HG02884 (cell line): ENCODE results near the gene ANKRD60.

Source experiments
- ATAC-seq: cut with Tn5 transposase; IDR thresholded peaks from one replicate; pipeline ENCODE4 v1.9.1; 2021; ENCODE audit warnings: mild to moderate bottlenecking, moderate library complexity; ENCODE audit not compliant: unreplicated experiment

ANKRD60 gene

DNA sequence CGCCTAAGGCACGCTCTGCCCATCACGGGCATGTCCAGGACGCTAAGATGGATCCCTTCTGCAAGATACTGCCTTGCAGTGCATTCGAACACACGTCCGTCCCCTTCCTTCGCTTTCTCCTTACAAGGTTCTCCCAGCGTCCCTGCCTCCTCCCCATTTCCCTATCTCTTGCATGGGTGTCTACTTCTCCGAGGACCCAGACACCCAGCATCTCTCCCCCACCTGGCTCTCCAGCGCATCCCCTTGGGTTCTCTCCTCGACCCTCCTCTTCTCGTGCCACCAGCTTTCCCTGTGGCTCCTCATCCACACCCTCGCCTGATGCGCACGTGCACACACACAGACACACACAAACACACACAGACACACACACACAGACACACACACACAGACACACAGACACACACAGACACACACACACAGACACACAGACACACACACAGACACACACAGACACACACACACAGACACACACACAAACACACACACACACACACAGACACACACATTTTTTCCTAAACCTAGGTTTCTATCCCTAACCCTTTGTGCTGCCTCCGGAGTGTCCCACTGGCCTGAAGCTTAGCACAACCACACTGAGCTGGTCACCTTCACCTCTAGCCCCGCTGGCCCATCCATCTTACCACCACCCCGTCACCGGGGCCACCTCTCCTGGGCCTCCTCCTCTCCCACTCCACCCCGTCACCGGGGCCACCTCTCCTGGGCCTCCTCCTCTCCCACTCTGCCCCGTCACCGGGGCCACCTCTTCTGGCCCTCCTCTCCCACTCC, 31.9 kb downstream of the ANKRD60 start:
- ATAC-seq: no peak

DNA sequence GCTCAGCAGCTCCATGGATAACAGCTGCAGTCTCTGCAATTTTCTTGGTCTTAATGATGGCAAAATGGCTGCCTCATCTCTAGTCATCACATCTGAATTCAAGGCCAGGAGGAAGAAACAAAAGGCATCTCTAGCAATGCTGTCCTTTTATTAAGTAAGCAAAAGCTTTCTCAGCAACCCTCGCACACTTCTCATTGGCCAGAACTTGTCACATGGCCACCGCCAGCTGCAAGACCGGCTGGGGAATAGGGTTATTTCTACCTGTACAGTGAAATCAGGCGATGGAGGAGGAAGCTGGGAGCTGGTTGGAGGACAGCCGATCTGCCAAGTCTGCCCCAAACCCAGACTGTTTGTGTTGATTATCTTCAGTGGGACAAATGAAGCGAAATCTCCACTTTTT, 33.4 kb downstream of the ANKRD60 start:
- no peak for ATAC-seq

DNA sequence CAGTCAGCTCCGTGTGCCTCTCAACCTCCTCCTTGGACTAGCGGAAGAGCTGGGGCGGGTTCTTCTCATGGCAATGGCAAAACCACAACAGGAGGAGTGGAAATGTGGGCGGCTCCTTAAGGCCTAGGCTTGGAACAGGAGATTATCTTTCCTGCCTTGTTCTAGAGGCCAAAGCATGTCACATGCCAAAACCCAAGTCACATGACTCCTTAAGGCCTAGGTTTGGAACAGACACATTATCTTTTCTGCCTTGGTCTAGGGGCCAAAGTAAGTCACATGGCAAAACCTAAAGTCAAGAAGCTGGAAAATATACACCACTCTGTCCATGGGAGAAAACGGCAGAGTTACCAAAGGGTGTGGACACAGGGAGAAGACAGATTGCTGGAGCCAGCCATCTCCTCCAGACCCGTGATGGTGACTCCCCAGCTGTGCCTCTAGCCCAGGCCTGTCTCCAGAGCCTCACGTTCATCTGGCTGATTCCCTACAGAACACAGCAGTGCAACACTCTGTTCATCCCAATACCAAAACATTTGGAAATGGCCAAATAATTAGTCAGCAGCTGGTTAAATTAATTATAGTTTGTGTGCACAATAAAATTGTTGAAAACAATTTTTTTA, 34.2 kb downstream of the ANKRD60 start:
- no peak for ATAC-seq

DNA sequence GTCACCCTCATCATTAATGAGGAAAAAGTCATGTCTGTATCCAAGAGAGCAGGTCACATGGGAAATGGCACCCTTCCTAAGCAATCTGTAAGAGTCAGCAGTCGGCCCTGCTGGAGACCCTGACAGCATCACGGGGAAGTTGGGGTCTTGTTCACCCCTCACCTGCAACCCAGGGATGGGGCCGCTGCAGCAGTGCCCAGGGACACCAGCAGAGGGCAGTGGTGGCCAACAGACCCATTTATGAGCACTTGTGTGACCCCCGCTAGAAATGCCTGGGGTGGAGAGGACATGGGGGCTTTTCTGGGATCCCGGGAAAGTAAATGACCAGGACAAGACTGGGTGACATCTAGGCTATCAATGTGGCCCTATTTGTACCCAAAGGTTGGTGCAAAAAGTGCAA, 35.9 kb downstream of the ANKRD60 start:
- no peak for ATAC-seq

DNA sequence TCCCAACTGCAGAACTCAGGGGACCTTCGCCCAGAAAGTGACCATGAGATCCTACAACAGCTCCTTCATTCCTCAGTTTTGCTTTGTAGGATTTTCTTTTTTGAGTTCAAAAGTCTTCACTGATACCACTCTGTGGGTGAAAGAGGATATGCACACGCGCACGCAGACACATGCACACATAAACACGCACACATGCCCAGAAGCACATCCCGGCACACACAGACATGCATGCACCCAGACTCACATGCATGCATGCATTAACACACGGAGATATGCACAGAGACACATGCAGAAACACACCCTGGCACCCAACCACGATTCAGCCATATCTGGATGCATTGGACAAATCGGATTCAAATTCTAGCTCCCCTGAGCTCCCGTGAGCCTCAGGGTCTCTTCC, 36.4 kb downstream of the ANKRD60 start:
- no peak for ATAC-seq

DNA sequence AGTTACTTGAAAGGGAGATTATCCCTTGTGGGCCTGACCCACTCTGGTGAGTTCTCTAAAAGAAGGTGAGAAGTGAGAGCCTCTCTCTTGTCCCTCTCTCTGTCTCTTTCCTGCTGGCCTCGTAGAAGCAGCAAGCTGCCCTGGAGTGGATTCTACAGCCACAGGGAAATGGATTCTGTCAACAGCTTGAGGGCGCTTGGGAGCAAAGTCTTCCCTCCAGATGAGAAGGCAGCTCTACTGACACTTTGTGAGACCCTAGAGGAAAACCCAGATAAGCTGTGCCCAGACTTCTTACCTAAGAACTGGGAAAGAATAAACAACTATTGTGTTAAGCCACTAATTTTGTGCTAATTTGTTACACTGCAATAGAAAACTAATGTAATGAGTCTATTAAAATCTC, 39.9 kb downstream of the ANKRD60 start:
- ATAC-seq: no peak

DNA sequence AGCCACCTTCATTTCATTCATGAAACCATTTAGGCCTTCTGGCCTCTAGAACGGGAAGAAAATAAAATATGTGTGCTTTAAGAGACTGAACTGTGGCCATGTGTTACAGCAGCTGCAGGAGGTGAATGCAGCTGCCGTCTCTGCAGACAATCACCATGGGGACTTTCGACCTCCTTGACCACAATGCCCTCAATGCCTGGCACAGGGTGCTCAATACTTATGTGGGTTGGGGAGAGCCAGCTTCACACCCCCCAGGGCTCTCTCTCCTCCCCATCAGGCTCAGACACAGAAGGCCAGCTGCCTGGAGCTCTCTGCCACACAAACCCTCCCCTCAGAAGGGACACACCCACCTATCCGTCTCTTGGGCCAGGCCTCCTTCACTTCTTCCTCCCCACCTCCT, 43.5 kb downstream of the ANKRD60 start:
- no peak for ATAC-seq

DNA sequence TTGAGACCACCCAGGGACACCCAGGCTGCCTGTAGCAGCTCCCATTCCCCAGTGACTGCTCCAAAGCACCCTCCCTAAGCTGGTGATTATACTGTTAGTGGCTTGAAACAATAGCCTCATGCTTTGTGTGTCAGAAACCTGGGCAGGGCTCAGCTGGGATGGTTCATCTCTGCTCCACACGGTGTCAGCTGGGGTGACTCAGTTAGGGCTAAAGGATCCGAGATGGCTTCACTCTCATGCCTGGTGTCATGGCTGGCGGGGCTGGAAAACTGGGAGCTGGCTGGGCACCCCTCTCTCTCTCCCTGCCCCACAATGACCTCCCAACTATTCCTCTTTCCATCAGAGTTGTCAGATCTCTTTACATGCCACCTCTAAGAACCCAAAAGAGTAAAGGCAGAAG, 44.4 kb downstream of the ANKRD60 start:
- no peak for ATAC-seq

DNA sequence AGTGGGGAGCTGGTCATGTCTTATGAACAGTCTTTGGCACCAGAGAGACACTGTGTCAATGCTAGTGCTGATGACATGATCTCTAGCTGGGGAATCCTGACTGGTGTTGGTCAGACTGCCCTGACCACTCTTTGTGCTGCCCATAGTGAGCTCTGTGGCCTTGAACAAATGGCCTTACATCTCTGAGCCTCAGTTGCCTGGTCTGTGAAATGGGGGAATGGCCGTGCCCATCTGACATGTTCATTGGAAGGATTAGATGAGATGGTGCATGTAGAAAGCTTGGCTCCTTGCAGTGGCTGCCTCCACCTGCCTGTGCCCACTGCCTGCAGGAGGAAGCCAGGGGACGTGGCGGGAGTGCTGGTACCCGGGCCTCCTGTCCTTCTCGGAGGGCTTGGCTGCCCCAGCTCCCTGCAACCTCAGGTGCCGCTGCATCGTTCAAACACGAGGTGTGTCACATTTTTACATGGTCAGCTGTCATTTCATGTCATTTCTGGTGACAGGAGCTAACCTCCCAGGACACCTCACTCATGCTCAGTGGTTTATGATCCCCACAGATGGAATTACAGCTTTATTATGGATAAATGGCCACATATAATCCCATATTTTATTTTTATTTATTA, 45.8 kb downstream of the ANKRD60 start:
- ATAC-seq: no peak

DNA sequence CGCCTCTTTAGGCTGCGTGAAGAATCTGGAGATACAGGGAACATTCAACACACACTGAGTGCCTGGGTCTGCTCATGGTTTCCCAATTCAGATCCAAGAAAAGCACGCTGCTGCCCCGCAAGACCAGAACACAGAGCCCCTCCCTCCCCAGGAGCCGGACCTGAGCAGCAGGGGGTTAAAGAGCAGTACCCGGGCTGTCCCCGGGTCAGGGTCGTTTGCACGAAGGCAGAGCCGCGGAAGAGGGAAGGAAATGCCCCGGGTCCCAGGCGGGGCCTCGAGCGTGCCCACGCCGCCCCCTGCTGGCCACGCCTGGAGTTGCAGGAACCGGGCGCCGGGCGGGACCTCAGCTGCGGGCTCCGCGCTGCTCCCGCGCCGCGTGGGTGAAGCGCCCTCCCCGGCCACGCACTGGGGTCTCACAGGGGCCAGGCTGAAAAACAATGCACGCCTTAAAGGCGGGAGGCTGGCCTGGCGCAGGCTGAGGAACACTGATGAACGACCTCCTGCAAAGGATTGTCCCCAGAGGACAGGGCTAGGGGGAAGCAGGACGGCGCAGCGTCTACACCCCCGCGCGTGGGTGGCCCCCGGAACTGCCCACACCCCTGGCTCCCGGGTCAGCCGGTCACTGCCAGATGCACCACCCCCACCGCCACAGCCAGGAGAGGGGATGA, 48.9 kb downstream of the ANKRD60 start:
- ATAC-seq: no peak

DNA sequence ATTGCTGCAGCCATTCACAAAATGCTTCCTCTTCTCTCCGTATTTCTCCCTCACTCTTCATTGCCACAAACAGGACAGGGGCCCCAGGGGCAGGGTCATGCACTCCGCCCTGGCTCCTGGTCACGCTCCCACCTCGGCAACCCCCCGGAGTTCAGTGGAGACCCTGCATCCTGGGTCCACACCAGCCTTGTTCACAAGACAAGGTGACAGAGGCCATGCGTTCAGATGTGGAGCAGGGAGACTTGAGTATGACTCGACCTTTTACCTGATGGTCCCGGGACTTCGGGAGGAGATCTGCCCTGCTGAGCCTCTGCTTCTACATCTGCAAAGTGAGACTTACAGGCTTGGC, 49.4 kb downstream of the ANKRD60 start:
- ATAC-seq: no peak

DNA sequence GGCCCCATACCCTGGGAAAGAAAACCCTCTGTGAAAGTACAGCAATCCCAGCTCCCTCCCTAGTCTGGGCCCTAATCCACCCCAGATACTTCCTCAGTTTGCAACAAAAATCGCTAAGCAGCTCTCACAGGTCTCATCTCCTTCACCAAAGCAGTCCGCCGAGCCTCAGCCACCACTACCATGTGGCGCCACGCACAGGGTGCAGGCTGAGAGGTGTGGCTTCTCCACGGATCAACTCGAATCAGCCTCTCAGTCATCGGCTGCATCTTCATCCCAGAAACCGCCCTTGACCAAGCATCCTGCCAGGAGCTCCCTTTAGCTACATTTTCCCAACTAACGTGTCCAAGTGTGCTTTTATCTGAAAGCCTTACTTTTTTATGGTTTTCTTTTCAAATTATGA, 50.7 kb downstream of the ANKRD60 start:
- no peak for ATAC-seq

DNA sequence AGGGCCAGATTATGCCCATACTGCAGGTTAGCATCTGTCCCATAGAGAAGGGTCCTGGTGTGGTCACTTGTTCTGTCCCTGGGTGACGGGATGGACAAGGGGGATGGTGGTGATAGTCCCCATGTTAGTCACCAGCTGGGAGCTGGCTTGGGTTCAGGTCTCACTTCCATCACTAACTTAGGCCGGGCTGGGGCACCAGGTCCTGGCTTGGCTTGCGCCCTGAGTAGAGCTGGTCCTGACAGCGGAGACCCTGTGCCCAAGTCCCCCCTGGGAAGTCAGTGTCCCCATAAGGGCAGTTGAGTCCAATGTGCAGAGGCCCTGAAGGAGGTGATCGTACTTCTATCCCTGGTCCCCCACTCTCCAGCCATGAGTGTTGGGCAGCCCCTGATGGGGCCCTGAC, 52.6 kb downstream of the ANKRD60 start:
- no peak for ATAC-seq

DNA sequence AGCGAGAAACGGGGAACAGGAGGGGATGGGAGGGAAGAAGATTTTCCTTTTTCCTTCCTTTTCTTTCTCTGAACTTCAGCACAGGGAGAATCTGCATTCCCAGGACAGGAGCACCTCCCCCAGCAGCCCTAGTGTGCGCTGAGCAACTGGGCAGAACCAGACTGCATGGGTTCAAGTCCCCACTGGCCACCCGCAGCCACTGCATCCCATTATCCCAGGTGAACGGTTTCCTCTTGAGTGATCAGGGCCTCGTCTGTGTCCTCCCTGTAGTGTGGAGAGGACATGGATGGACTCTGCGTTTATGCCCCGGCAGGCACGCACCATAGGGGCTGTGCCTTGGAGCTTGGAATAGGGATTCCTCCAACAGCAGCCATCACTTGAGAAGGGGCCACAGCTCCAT, 53.0 kb downstream of the ANKRD60 start:
- ATAC-seq: no peak

DNA sequence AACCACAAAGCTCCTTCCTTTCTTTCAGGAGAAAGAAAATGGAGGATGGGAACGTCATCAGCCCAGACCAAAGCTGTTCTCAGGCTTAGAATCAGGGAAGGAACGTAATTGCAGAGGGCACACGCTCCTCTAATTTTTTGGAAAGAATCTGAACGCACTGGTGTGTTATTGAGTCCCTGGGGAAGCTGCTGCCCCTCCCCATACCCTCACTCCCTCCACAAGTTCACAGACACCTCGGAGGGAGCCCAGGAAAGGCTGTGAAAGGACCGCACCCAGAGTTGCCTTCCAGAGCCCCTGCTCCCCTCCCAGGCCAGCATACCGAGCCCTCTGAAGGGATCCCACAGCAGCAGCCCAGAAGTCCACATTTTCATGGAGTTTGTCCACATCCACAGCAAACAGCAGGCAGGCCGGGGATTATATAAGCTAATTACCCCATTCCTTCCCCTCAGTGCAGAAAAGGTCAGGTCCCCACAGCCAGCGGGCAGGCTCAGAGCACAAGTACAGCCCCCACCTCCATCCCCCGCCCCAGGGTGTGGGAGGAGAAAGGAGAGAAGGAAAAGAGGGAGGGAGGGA, 53.7 kb downstream of the ANKRD60 start:
- no peak for ATAC-seq

DNA sequence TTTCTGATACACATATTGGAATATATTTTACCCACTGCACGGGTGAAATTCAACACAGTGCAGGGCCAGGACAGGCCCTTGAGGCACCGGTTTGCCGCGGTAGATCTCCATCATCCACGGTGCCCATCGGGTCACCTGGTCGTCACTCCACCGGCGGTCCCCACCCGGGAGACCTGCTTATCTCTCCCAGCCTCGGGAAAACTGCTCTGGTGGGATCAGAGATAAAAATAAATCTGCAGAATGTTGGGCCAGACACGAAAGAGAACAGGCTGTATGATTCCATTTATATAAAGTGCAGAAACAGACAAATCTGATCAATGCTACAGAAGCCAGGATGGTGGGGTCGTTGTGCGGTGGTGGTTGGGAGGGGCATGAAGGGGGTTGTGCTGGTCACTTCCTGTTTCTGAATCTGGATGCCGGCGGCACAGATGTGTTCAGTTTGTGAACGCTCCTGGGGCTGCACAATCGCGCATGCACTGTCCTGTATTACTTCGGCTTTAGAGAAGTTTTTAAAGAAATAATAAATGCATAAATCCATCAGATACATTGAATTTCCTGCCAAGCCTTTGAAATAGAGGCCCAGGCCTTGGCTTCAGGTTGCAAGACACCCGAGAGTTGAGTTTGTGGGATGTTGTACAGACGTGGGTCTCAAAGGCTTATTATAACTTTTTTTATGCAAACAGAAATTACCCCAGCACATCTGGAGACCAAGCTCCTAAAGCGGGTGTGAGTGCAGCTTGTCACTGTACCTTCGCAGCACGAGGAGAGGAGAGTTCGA, 54.3 kb downstream of the ANKRD60 start:
- no peak for ATAC-seq

DNA sequence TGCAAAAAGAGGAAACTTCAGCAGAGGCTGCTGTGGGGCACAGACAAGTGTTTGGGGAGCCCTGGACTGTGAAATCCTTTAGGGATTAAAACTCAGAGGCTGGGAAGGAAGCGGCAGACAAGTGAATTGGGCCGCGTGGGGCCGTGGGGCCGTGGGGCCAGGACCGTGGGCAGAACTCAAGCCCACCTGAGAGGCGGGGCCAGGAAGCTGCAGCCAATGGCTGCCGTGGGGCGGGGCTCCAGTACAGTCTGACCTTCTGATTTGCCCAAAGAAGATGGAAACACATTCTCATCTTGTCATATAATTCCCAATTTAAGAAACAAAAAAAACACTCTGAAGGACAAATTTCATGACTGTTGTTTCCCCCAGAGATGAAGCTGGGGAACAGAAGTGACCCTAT, 55.4 kb downstream of the ANKRD60 start:
- ATAC-seq: no peak

DNA sequence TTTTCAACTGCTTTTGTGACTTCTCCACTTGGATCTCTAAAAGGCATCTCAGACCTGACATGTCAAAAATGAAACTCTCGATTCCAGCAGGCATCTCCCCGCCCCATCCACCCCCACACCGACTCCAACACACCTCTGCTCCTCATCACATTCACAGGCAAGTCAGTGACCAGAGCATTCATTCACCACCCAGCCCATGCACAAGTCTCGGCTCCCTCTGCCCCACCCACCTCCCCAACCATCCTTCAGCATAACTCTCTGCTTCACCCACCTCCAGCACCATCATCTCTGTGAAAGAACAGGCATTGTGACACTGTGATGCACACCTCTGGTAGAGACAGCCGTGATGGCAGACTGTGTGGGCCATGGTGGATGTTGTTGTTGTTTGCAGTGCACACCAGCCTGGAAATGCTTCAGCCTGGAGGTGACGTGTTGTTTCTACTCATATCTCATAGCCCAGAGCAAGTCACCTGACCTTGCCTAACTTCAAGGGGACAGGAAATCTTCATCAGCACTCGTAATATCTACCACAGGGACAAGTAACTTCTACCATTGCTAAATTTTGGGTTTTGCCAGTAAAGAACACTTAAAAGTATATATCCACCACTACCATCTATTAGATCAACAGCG, 56.5 kb downstream of the ANKRD60 start:
- ATAC-seq: no peak

DNA sequence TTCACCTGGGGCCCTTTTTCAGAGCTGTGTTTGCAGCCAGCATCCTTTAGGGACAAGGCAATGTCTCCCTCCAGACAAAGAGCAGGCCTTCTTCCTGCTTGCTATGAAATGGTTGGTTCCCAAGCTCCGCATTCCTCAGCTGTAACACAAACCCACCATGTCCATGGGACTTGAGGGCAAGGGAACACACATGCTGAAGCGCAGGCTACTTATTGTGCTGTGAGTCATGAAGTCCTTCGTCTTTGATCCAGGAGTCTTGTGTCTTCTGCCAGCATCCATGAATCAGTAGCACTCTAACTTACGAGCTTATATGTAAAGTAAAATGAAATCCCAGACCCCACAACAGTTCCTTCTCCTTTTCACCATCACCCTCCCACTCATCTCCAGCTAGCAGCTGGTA, 59.0 kb downstream of the ANKRD60 start:
- no peak for ATAC-seq

DNA sequence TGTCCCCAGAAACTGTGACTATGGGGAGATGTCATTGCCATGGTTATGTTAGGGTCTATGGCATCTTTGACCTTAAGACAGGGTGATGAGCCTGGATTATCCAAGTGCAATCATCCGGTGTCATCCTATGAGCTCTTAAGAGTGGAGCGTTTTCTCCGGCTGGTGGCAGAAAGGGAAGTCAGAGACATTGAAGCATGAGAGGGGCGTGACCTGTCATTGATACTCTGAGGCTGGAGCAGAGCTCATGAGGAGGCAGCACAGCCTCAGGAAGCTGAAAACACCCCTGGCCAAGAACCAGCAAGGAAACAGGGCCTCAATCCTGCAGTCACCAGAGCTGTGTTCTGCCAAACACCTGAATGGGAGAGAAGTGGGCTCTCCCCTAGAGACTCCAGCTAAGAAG, 59.6 kb downstream of the ANKRD60 start:
- no peak for ATAC-seq
